Upper lobe of left lung (tissue), 6 donors: ENCODE results near the gene CRYZL1. TPM values are rescaled to one million over a fixed set of nuclear protein-coding genes. Genes with fewer than 3 reads are reported as not detected.
A peak's percentile ranks its signal among the peaks of the same experiment; 100 is the strongest.

Source experiments
- ATAC-seq, 2 donors: fragments of 200-7000 bp; cut with Tn5 transposase; one replicate each; pipeline ENCODE4 v1.9.1; 2022; ENCODE audit warnings: mild to moderate bottlenecking in 2 of 2, moderate library complexity in 2 of 2; ENCODE audit not compliant: low FRiP score in 2 of 2
- DNase-seq, 2 donors: peaks; one replicate each; pipeline ENCODE4 v3.0.0-alpha.2; 2019 to 2020
- H3K27ac ChIP-seq, 4 donors: fragments of 200-600 bp; sonication (generic); one replicate each; pipeline ENCODE4 v1.5.1; 2016 to 2019
- H3K27me3 ChIP-seq, 4 donors: fragments of 200-600 bp; sonication (generic); one replicate each; pipeline ENCODE4 v1.5.1; 2017 to 2019
- H3K36me3 ChIP-seq, 4 donors: fragments of 200-600 bp; sonication (generic); one replicate each; pipeline ENCODE4 v1.5.1; 2016 to 2019
- H3K4me1 ChIP-seq, 4 donors: fragments of 200-600 bp; sonication (generic); one replicate each; pipeline ENCODE4 v1.5.1; 2018 to 2019
- H3K4me3 ChIP-seq, 4 donors: fragments of 200-600 bp; sonication (generic); one replicate each; pipeline ENCODE4 v1.5.1; 2017 to 2019; ENCODE audit warnings: mild to moderate bottlenecking in 2 of 4, moderate library complexity in 1 of 4
- H3K9me3 ChIP-seq, 4 donors: fragments of 200-600 bp; sonication (generic); one replicate each; pipeline ENCODE4 v1.5.1; 2018 to 2019
- EP300 ChIP-seq, 4 donors: sonication (generic); formaldehyde crosslinking; IDR thresholded peaks; one replicate each; pipeline ENCODE4 v1.5.1; 2017; ENCODE audit warnings: antibody characterized with exemption in 4 of 4, control low read depth in 2 of 4
- POLR2A ChIP-seq, 4 donors: fragments of 450-650 bp; IDR thresholded peaks; one replicate each; pipeline ENCODE4 v1.5.1; 2016 to 2017; ENCODE audit warnings: antibody characterized with exemption in 4 of 4, mild to moderate bottlenecking in 2 of 4
- POLR2AphosphoS5 ChIP-seq, 2 donors: sonication (generic); formaldehyde crosslinking; IDR thresholded peaks; one replicate each; pipeline ENCODE4 v1.5.1; 2017; ENCODE audit warnings: antibody characterized with exemption in 2 of 2
- WGBS, 2 donors: methylation state at CpG; one replicate each; pipeline ENCODE4 v1.1.5; 2017 to 2018; 5-methylcytosine and 5-hydroxymethylcytosine counted together
- total RNA-seq, 6 donors: library from RNA; depleted of rRNA in 4 of 6; stranded (reverse); fragments of >200 nt in 4 of 6; gene quantifications; one replicate each; pipeline versions ENCODE4 v1.1.0 to v1.2.1, GENCODE V29; 2016 to 2021
- TF ChIP-seq, protein P1 (sequence below), 6 experiments: fragments of 450-650 bp in 4 of 6; fragments of 200-600 bp in 2 of 6; sonication (generic) in 2 of 6; IDR thresholded peaks; one replicate each; pipeline ENCODE4 v1.5.1; 2016 to 2019; ENCODE audit warnings: antibody characterized with exemption in 6 of 6
- donor health status: DM: no; HTN: no; CAD: no; lungs with moderate emphysema.
- donor health status: DM: no; HTN: yes; CAD: no; lungs with severe emphysema.

CRYZL1 gene
- total RNA-seq, 6 donors from 2014 or later: 20.2 to 80.7 (median 31.7) TPM

DNA sequence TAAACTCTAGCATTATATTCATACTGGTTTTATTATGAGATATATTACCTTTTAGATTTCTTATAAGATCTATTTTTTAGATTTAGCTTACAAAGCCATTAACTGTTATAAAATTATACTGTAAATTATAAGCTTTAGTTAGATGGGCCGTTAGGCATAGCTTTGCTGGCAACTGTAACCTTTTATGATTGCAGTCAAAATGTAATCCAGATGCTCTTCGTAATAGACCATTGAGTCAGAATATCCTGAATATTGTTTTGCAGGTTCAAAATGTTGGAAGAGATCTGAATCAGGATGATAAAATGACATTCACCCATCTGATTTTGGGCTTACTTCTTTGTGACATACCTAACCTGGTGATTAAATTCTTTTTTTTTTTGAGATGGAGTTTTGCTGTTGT is 21.7 kb upstream of the CRYZL1 start:
- Histone ChIP-seq H3K9me3 (no peaks in the 10 kb centered on the region), H3K27me3 (no peaks in the 10 kb centered on the region), H3K36me3 (no peaks in the 10 kb centered on the region), H3K4me3 (no peak overlapping the region), H3K27ac (no peak overlapping the region), H3K4me1 (peaks cover 0 to 2% (median 0%) of the 10 kb centered on the region in 4 donors)
- TF ChIP-seq, protein P1, sequence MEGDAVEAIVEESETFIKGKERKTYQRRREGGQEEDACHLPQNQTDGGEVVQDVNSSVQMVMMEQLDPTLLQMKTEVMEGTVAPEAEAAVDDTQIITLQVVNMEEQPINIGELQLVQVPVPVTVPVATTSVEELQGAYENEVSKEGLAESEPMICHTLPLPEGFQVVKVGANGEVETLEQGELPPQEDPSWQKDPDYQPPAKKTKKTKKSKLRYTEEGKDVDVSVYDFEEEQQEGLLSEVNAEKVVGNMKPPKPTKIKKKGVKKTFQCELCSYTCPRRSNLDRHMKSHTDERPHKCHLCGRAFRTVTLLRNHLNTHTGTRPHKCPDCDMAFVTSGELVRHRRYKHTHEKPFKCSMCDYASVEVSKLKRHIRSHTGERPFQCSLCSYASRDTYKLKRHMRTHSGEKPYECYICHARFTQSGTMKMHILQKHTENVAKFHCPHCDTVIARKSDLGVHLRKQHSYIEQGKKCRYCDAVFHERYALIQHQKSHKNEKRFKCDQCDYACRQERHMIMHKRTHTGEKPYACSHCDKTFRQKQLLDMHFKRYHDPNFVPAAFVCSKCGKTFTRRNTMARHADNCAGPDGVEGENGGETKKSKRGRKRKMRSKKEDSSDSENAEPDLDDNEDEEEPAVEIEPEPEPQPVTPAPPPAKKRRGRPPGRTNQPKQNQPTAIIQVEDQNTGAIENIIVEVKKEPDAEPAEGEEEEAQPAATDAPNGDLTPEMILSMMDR (IDR thresholded peaks at IDR 0.05): no peak
- TF ChIP-seq POLR2A (IDR thresholded peaks at IDR 0.05): no peak
- DNase-seq (no peak), ATAC-seq (no peak)
- 89 to 95% methylated on average over 2 of the region's 2 CpGs for WGBS, 2 donors

DNA sequence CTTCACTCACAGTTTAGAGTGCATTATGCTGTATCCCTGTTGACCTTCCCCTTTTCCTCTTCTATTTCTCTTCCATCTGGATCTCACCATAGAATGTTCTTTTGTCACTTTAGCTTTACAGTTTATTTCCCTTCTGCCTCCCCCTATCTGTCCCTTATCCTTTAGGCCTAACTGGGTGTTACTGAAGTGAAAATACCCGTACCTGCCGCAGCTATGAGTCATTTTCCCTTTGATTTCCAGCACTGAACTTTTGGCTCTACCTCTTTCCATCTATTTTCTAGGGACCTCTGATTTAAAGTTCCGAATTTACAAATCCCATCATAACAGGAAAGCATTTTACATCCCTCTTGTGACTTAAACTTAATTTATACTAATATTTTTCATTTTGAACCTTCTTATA is 20.5 kb upstream of the CRYZL1 start:
- Histone ChIP-seq H3K27me3 (no peaks in the 10 kb centered on the region), H3K4me1 (peaks cover 0 to 7% (median 2%) of the 10 kb centered on the region in 4 donors), H3K36me3 (no peaks in the 10 kb centered on the region), H3K27ac (no peak overlapping the region), H3K4me3 (no peak overlapping the region), H3K9me3 (no peaks in the 10 kb centered on the region)
- DNase-seq (no peak), ATAC-seq (no peak)
- TF ChIP-seq, protein P1 (IDR thresholded peaks at IDR 0.05): no peak
- TF ChIP-seq POLR2AphosphoS5 (IDR thresholded peaks at IDR 0.05): no peak
- TF ChIP-seq POLR2A (IDR thresholded peaks at IDR 0.05): no peak
- no peak for TF ChIP-seq EP300 (IDR thresholded peaks at IDR 0.05)
- WGBS, 2 donors: 90 to 94% methylated on average over 3 of the region's 3 CpGs

DNA sequence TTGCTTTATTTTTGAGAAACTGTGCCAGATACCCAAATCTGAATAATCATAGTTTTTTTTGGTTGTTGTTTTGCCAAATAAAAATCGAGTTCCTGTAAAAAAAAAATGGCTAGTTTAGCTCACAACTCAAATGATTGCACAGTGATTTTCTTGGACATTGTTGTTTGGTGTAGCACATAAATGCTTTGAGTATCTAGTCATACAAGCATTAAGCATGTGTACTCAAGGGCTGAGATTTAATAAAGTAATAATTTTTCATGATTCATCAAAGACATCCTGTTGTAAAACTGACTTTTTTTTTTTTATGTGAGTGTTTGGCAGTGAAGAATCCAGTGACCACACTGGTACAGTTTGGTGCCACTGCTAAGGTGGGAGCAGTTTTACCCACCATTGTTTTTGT is 19.6 kb upstream of the CRYZL1 start:
- DNase-seq (no peak), ATAC-seq (no peak)
- H3K36me3 ChIP-seq: no peaks in the 10 kb centered on the region
- WGBS, 2 donors: 83 to 90% methylated on average over 1 of the region's 1 CpG
- no peaks in the 10 kb centered on the region for H3K9me3 ChIP-seq
- TF ChIP-seq, protein P1 (IDR thresholded peaks at IDR 0.05): no peak
- TF ChIP-seq EP300 (IDR thresholded peaks at IDR 0.05): no peak
- TF ChIP-seq POLR2AphosphoS5 (IDR thresholded peaks at IDR 0.05): no peak
- TF ChIP-seq POLR2A (IDR thresholded peaks at IDR 0.05): no peak
- H3K27ac ChIP-seq: no peak overlapping the region
- no peaks in the 10 kb centered on the region for H3K27me3 ChIP-seq
- H3K4me1 ChIP-seq: peaks cover 6 to 16% (median 11%) of the 10 kb centered on the region in 4 donors
- no peak overlapping the region for H3K4me3 ChIP-seq

DNA sequence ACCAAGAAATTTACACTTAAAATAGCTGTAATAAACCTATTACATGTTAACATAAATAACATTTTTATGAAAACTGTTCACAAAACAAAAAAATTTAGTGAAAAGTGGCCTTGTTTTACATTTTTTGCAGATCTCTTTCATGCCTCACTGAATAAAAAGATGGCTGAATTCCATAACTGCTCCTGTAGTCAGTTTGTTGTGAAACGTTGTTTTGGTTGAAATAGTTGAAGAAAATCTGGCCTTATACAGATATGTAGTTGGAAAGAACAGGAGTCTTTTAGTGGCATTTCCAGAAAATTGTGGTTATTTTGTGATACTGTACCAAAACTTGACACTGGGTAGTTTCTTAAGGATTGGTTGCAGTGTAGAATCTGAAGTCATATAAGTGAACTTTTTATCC is 18.9 kb upstream of the CRYZL1 start:
- TF ChIP-seq POLR2AphosphoS5 (IDR thresholded peaks at IDR 0.05) (no peak), POLR2A (IDR thresholded peaks at IDR 0.05) (no peak), EP300 (IDR thresholded peaks at IDR 0.05) (no peak)
- TF ChIP-seq, protein P1 (IDR thresholded peaks at IDR 0.05): no peak
- no peak for DNase-seq
- H3K4me1 ChIP-seq: peaks cover 6 to 23% (median 16%) of the 10 kb centered on the region in 4 donors
- 70 to 73% methylated on average over 1 of the region's 1 CpG for WGBS, 2 donors
- H3K4me3 ChIP-seq: no peak overlapping the region
- no peaks in the 10 kb centered on the region for H3K36me3 ChIP-seq
- no peak for ATAC-seq
- no peaks in the 10 kb centered on the region for H3K9me3 ChIP-seq
- no peak overlapping the region for H3K27ac ChIP-seq
- no peaks in the 10 kb centered on the region for H3K27me3 ChIP-seq

DNA sequence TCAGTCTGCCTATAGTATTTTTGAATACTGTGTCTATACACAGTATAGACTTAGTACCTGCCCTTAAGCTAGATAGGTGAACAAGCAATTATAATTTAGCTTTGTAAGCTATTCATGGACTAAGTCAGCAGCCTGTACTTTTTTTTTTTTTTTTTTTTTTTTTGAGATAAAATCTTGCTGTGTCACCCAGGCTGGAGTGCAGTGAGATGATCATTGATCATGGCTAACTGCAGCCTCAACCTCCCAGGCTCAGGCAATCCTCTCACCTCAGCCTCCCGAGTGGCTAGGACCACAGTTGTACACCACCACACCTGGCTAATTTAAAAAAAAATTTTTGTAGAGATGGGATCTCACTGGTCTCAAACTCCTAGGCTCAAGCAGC is 18.0 kb upstream of the CRYZL1 start:
- H3K27ac ChIP-seq: peak overlapping the region in 1 of 4 donors; percentile 24
- TF ChIP-seq EP300 (IDR thresholded peaks at IDR 0.05) (no peak), POLR2AphosphoS5 (IDR thresholded peaks at IDR 0.05) (no peak), POLR2A (IDR thresholded peaks at IDR 0.05) (no peak)
- TF ChIP-seq, protein P1 (IDR thresholded peaks at IDR 0.05): no peak
- H3K36me3 ChIP-seq: no peaks in the 10 kb centered on the region
- H3K4me3 ChIP-seq: no peak overlapping the region
- 77 to 100% methylated on average over 1 of the region's 1 CpG for WGBS, 2 donors
- no peaks in the 10 kb centered on the region for H3K27me3 ChIP-seq
- ATAC-seq: no peak
- H3K4me1 ChIP-seq: peaks cover 6 to 25% (median 17%) of the 10 kb centered on the region in 4 donors
- DNase-seq: no peak
- no peaks in the 10 kb centered on the region for H3K9me3 ChIP-seq
